OCI-LY1 (cell line): ENCODE measurements around the gene PCCB.

Experiments used
- H2AFZ ChIP-seq: fragments of 200-600 bp; sonication (generic), shearing (Covaris generic); 2 replicates; pipeline ENCODE4 v1.6.0; 2014; ENCODE audit warnings: antibody characterized with exemption, mild to moderate bottlenecking, low read length
- H3F3A ChIP-seq: fragments of 200-600 bp; sonication (generic), shearing (Covaris generic); 2 replicates; pipeline ENCODE4 v1.6.0; 2014; ENCODE audit warnings: mild to moderate bottlenecking, antibody characterized with exemption, low read length, moderate library complexity; ENCODE audit not compliant: insufficient read depth
- H3K27ac ChIP-seq: fragments of 200-600 bp; sonication (generic); 2 replicates; pipeline ENCODE4 v1.5.1; 2014; ENCODE audit warnings: low read length, mixed run types, mild to moderate bottlenecking, low read depth; ENCODE audit not compliant: poor library complexity, severe bottlenecking
- H3K27me3 ChIP-seq: fragments of 200-600 bp; sonication (generic); 2 replicates; pipeline ENCODE4 v1.6.0; 2014; ENCODE audit warnings: antibody characterized with exemption, mild to moderate bottlenecking, low read length, moderate library complexity; ENCODE audit not compliant: insufficient read depth
- H3K36me3 ChIP-seq: fragments of 200-600 bp; sonication (generic); 2 replicates; pipeline ENCODE4 v1.6.1; 2014; ENCODE audit warnings: mild to moderate bottlenecking, antibody characterized with exemption, low read length, moderate library complexity, mixed read lengths; ENCODE audit not compliant: insufficient read depth
- H3K4me1 ChIP-seq: fragments of 200-600 bp; sonication (generic); 2 replicates; pipeline ENCODE4 v1.5.1; 2014; ENCODE audit warnings: mild to moderate bottlenecking, low read length, moderate library complexity; ENCODE audit not compliant: insufficient read depth, severe bottlenecking
- H3K4me2 ChIP-seq: fragments of 200-600 bp; sonication (generic), shearing (Covaris generic); 2 replicates; pipeline ENCODE4 v1.6.1; 2014; ENCODE audit warnings: low read length
- H3K4me3 ChIP-seq: fragments of 200-600 bp; sonication (generic); 2 replicates; pipeline ENCODE4 v1.5.1; 2014; ENCODE audit warnings: low read length, low read depth, mild to moderate bottlenecking, mixed read lengths; ENCODE audit not compliant: poor library complexity, severe bottlenecking
- H3K79me2 ChIP-seq: fragments of 200-600 bp; shearing (Covaris generic); 2 replicates; pipeline ENCODE4 v1.6.1; 2016; ENCODE audit warnings: mixed run types, low read length, mixed read lengths; ENCODE audit not compliant: insufficient read depth
- H3K9ac ChIP-seq: fragments of 200-600 bp; sonication (generic), shearing (Covaris generic); 2 replicates; pipeline ENCODE4 v1.6.1; 2014; ENCODE audit warnings: mild to moderate bottlenecking, low read length, mixed read lengths
- H3K9me2 ChIP-seq: fragments of 200-600 bp; sonication (generic), shearing (Covaris generic); 2 replicates; pipeline ENCODE4 v1.6.1; 2014; ENCODE audit warnings: low read depth, mild to moderate bottlenecking, low read length, mixed read lengths
- H3K9me3 ChIP-seq: fragments of 200-600 bp; shearing (Covaris generic); 2 replicates; pipeline ENCODE4 v1.6.1; 2014; ENCODE audit warnings: low read length, mixed read lengths
- H4K20me1 ChIP-seq: fragments of 200-600 bp; sonication (generic), shearing (Covaris generic); 2 replicates; pipeline ENCODE4 v1.6.0; 2016; ENCODE audit warnings: mild to moderate bottlenecking, low read length; ENCODE audit not compliant: insufficient read depth
- EZH2 ChIP-seq: fragments of 200-600 bp; sonication (generic), shearing (Covaris generic); IDR thresholded peaks from 2 replicates; pipeline ENCODE4 v1.8.0; 2017; ENCODE audit warnings: borderline replicate concordance, mixed run types, mild to moderate bottlenecking, antibody characterized with exemption, low read length, moderate library complexity, mixed read lengths
- TF ChIP-seq, protein P1 (sequence below): fragments of 200-600 bp; sonication (generic), shearing (Covaris generic); IDR thresholded peaks from 2 replicates; pipeline ENCODE4 v1.5.1; 2017; ENCODE audit warnings: mild to moderate bottlenecking, antibody characterized with exemption, low read length, moderate library complexity, mixed read lengths

The PCCB gene

GRCh38 chr3:136350132-136350531, 100.0 kb downstream of the PCCB start:
- Histone ChIP-seq H2AFZ (no peak overlapping the region), H3K4me1 (no peaks in the 10 kb centered on the region), H3K79me2 (no peaks in the 10 kb centered on the region), H3K9me3 (no peaks in the 10 kb centered on the region), H3K4me2 (no peak overlapping the region), H3K36me3 (peaks cover 9% of the 10 kb centered on the region; the same call in 1 of the 2 replicates), H3K4me3 (no peak overlapping the region), H3K27me3 (no peaks in the 10 kb centered on the region), H3K9ac (no peak overlapping the region), H3K9me2 (no peaks in the 10 kb centered on the region), H3K27ac (no peak overlapping the region), H4K20me1 (no peaks in the 10 kb centered on the region), H3F3A (no peaks in the 10 kb centered on the region)
- no peak for TF ChIP-seq EZH2
- TF ChIP-seq, protein P1, sequence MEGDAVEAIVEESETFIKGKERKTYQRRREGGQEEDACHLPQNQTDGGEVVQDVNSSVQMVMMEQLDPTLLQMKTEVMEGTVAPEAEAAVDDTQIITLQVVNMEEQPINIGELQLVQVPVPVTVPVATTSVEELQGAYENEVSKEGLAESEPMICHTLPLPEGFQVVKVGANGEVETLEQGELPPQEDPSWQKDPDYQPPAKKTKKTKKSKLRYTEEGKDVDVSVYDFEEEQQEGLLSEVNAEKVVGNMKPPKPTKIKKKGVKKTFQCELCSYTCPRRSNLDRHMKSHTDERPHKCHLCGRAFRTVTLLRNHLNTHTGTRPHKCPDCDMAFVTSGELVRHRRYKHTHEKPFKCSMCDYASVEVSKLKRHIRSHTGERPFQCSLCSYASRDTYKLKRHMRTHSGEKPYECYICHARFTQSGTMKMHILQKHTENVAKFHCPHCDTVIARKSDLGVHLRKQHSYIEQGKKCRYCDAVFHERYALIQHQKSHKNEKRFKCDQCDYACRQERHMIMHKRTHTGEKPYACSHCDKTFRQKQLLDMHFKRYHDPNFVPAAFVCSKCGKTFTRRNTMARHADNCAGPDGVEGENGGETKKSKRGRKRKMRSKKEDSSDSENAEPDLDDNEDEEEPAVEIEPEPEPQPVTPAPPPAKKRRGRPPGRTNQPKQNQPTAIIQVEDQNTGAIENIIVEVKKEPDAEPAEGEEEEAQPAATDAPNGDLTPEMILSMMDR: no peak

- Histone ChIP-seq H3K9ac (no peak overlapping the region), H2AFZ (no peak overlapping the region), H3K4me2 (no peak overlapping the region), H3K27ac (no peak overlapping the region), H3K9me2 (no peaks in the 10 kb centered on the region), H3K4me1 (no peaks in the 10 kb centered on the region), H4K20me1 (no peaks in the 10 kb centered on the region), H3K79me2 (no peaks in the 10 kb centered on the region), H3K27me3 (no peaks in the 10 kb centered on the region), H3K4me3 (no peak overlapping the region), H3K36me3 (peaks cover 11% of the 10 kb centered on the region; the same call in 1 of the 2 replicates), H3K9me3 (no peaks in the 10 kb centered on the region), H3F3A (no peaks in the 10 kb centered on the region)
- TF ChIP-seq, protein P1: no peak
- no peak for TF ChIP-seq EZH2
These were observed 100.4 kb downstream of the PCCB start for GRCh38 chr3:136350557-136350956.

DNA sequence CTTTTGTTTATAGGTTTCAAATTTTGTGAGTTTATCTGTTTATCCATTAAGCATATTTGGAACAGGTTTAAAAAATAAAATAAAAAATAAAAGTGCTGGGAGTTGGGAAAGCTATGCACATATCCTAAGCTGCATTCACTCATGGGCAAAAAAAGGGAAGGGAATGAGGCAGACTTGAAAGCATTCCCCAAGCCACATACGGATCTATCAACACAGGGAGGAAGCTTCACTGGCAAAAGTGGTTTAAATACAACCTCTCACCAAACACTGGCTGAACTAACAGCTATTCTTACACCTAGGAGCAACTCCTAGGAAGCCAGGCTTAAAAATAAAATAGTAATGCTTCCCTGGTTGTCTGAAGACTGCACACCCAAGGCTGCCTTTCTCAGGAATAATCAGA, 101.2 kb downstream of the PCCB start:
- Histone ChIP-seq H3F3A (no peaks in the 10 kb centered on the region), H4K20me1 (no peaks in the 10 kb centered on the region), H2AFZ (no peak overlapping the region), H3K36me3 (peaks cover 19% of the 10 kb centered on the region; the same call in 1 of the 2 replicates), H3K27me3 (no peaks in the 10 kb centered on the region), H3K4me2 (no peak overlapping the region), H3K9me2 (no peaks in the 10 kb centered on the region), H3K4me1 (no peaks in the 10 kb centered on the region), H3K9ac (no peak overlapping the region), H3K27ac (no peak overlapping the region), H3K9me3 (no peaks in the 10 kb centered on the region), H3K4me3 (no peak overlapping the region), H3K79me2 (no peaks in the 10 kb centered on the region)
- no peak for TF ChIP-seq EZH2
- TF ChIP-seq, protein P1: no peak
